Stomach (tissue), 19 donors: ENCODE data around the gene ZNF708. TPM values are rescaled to one million over a fixed set of nuclear protein-coding genes. Genes with fewer than 3 reads are reported as not detected.

Experiments
- DNase-seq, 2 donors: peaks; one replicate each; pipeline versions ENCODE4 v3.0.0 to v3.0.0-alpha.2; 2013 to 2019
- H3K27ac ChIP-seq, 5 donors: fragments of 200-600 bp in 4 of 5; sonication (generic) in 4 of 5; one replicate each; pipeline ENCODE4 v1.5.1; 2013 to 2019; ENCODE audit warnings: mild to moderate bottlenecking in 1 of 5, moderate library complexity in 1 of 5
- H3K27me3 ChIP-seq, 3 donors: fragments of 200-600 bp; sonication (generic); one replicate each; pipeline ENCODE4 v1.5.1; 2017 to 2019; ENCODE audit warnings: mixed run types in 1 of 3
- H3K36me3 ChIP-seq, 4 donors: fragments of 200-600 bp; sonication (generic); 1 replicate in 3 of 4; 2 replicates in 1 of 4; pipeline ENCODE4 v1.5.1; 2016 to 2019
- H3K4me1 ChIP-seq, 4 donors: fragments of 200-600 bp; sonication (generic); one replicate each; pipeline ENCODE4 v1.5.1; 2016 to 2019
- H3K4me3 ChIP-seq, 4 donors: fragments of 200-600 bp; sonication (generic) in 3 of 4; one replicate each; pipeline ENCODE4 v1.5.1; 2016 to 2019; ENCODE audit warnings: mild to moderate bottlenecking in 1 of 4
- H3K9me3 ChIP-seq, 4 donors: fragments of 200-600 bp; sonication (generic); one replicate each; pipeline ENCODE4 v1.5.1; 2016 to 2019
- CTCF ChIP-seq, 7 experiments: fragments of 450-650 bp in 4 of 7; fragments of 200-600 bp in 3 of 7; sonication (generic) in 3 of 7; IDR thresholded peaks; one replicate each; pipeline ENCODE4 v1.5.1; 2016 to 2019; ENCODE audit warnings: antibody characterized with exemption in 7 of 7, control low read depth in 2 of 7, mild to moderate bottlenecking in 1 of 7
- EP300 ChIP-seq: sonication (generic); formaldehyde crosslinking; IDR thresholded peaks from one replicate; pipeline ENCODE4 v1.6.1; 2017; ENCODE audit warnings: antibody characterized with exemption
- POLR2A ChIP-seq, 4 donors: fragments of 450-650 bp; IDR thresholded peaks; one replicate each; pipeline ENCODE4 v1.6.1; 2016; ENCODE audit warnings: antibody characterized with exemption in 4 of 4, control low read depth in 2 of 4, mild to moderate bottlenecking in 1 of 4, moderate library complexity in 1 of 4
- POLR2AphosphoS5 ChIP-seq, 3 donors: sonication (generic); formaldehyde crosslinking; IDR thresholded peaks; one replicate each; pipeline ENCODE4 v1.6.1; 2016; ENCODE audit warnings: antibody characterized with exemption in 3 of 3
- WGBS, 5 donors: extraction: QIAGEN DNeasy Blood & Tissue Kit in 3 of 5; methylation state at CpG; one replicate each; pipeline versions ENCODE4 v1.1.5 to v1.1.7; 2013 to 2018; 5-methylcytosine and 5-hydroxymethylcytosine counted together
- intact Hi-C: fragments of 100-400 bp; cut with DNase I; formaldehyde crosslinking; loops from one replicate; pipeline ENCODE4 v1.15.1; 2023; ENCODE audit warnings: low total_unique reads
- long read RNA-seq, 10 donors: transcript quantifications; one replicate each; lab custom pipeline, GENCODE V29; 2026
- polyA plus RNA-seq, 3 donors: library from polyadenylated mRNA; stranded (reverse); fragments of 200-250 nt; gene quantifications; one replicate each; pipeline ENCODE4 v1.2.3, GENCODE V29; 2013
- total RNA-seq, 5 donors: library from RNA; depleted of rRNA; stranded (reverse); fragments of >200 nt; gene quantifications; one replicate each; pipeline versions ENCODE4 v1.1.0 to v1.2.3, GENCODE V29; 2014 to 2016
- donor health status: healthy with polysubstance abuse.
- donor health status: Bipolar disorder and iron deficiency.
- donor health status: healthy.

The ZNF708 gene
- total RNA-seq (10 to 100 TPM in 4 of 5 donors, under 1 TPM in 1; 0.87 to 58.3 (median 43.5) TPM), polyA plus RNA-seq (1 to 10 TPM; 2.4 to 3.5 (median 2.7) TPM)
- long read RNA-seq, donor 1: 0 reads
- long read RNA-seq, donor 2, full-length matches to known transcripts: 1 of 6 reads
- long read RNA-seq, donor 2, partial matches to known transcripts: 5 of 6 reads
- long read RNA-seq, donor 2, other reads (novel, unspliced or antisense): 0 of 6 reads
- long read RNA-seq, donor 3, partial matches to known transcripts: 0 of 3 reads
- long read RNA-seq, donor 3, other reads (novel, unspliced or antisense): 0 of 3 reads
- long read RNA-seq, donor 4: 0 reads
- long read RNA-seq, donor 5, full-length matches to known transcripts: 5 of 26 reads
- long read RNA-seq, donor 5, partial matches to known transcripts: 21 of 26 reads
- long read RNA-seq, donor 5, other reads (novel, unspliced or antisense): 0 of 26 reads
- long read RNA-seq, donor 6, full-length matches to known transcripts: 5 of 12 reads
- long read RNA-seq, donor 6, partial matches to known transcripts: 7 of 12 reads
- long read RNA-seq, donor 6, other reads (novel, unspliced or antisense): 0 of 12 reads
- long read RNA-seq, donor 7, full-length matches to known transcripts: 5 of 5 reads
- long read RNA-seq, donor 7, partial matches to known transcripts: 0 of 5 reads
- long read RNA-seq, donor 7, other reads (novel, unspliced or antisense): 0 of 5 reads
- long read RNA-seq, donor 8, full-length matches to known transcripts: 4 of 4 reads
- long read RNA-seq, donor 8, partial matches to known transcripts: 0 of 4 reads
- long read RNA-seq, donor 8, other reads (novel, unspliced or antisense): 0 of 4 reads
- long read RNA-seq, donor 9: 0 reads
- long read RNA-seq, donor 10, full-length matches to known transcripts: 3 of 3 reads
- long read RNA-seq, donor 10, partial matches to known transcripts: 0 of 3 reads
- long read RNA-seq, donor 10, other reads (novel, unspliced or antisense): 0 of 3 reads

GRCh38 chr19:21328885-21329605 lies at the start of gene ZNF708:
Gene ZNF708 (minus strand): TSS chr19:21329410. CDS start chr19:21329212, 198 bp downstream.
- TF ChIP-seq EP300 (no peak), POLR2AphosphoS5 (IDR thresholded peaks at IDR 0.05) (peak; percentile 46 to 85 (median 85)), POLR2A (IDR thresholded peaks at IDR 0.05) (peak in 1 of 4 donors; percentile 85), CTCF (IDR thresholded peaks at IDR 0.05) (no peak)
- Histone ChIP-seq H3K36me3 (peaks cover 8 to 18% (median 13%) of the 10 kb centered on the region in 4 donors), H3K27me3 (no peaks in the 10 kb centered on the region), H3K4me1 (peaks cover 8 to 28% (median 26%) of the 10 kb centered on the region in 4 donors), H3K4me3 (peak within 1 kb of the TSS; percentile 64 to 73 (median 69)), H3K27ac (peak within 1 kb of the TSS; percentile 93 to 97 (median 96)), H3K9me3 (peaks cover 0 to 11% (median 4%) of the 10 kb centered on the region in 4 donors)
- intact Hi-C loops: no loop called here
- WGBS, 5 donors: 0 to 1% (median 0%) methylated on average over 23 to 32 of the region's 32 CpGs
- DNase-seq: peak; percentile 86 to 96

GRCh38 chr19:21362291-21362690 lies 33.1 kb upstream of the ZNF708 start:
- H3K27me3 ChIP-seq: no peaks in the 10 kb centered on the region
- peaks cover 0 to 13% (median 0%) of the 10 kb centered on the region in 4 donors for H3K4me1 ChIP-seq
- 87 to 95% (median 94%) methylated on average over 3 of the region's 3 CpGs for WGBS, 5 donors

GRCh38 chr19:21358768-21359451 lies 29.7 kb upstream of the ZNF708 start, which contains the start of gene ZNF738:
Gene ZNF738 (plus strand): TSS chr19:21359000. CDS start chr19:21359141, 141 bp downstream.
- H3K4me1 ChIP-seq: peaks cover 0 to 13% (median 0%) of the 10 kb centered on the region in 4 donors
- H3K9me3 ChIP-seq: peaks cover 0 to 3% (median 0%) of the 10 kb centered on the region in 4 donors
- intact Hi-C loops: no loop called here
- WGBS, 5 donors: 0 to 1% (median 0%) methylated on average over 18 to 36 of the region's 36 CpGs
- peak; percentile 89 to 98 for DNase-seq
- TF ChIP-seq CTCF (IDR thresholded peaks at IDR 0.05): no peak
- peak in 2 of 3 donors; percentile 43 to 45 for TF ChIP-seq POLR2AphosphoS5 (IDR thresholded peaks at IDR 0.05)
- H3K36me3 ChIP-seq: peaks cover 3 to 17% (median 15%) of the 10 kb centered on the region in 4 donors
- peak within 1 kb of the TSS; percentile 72 to 88 (median 76) for H3K27ac ChIP-seq
- peak within 1 kb of the TSS; percentile 67 to 77 (median 72) for H3K4me3 ChIP-seq
- H3K27me3 ChIP-seq: no peaks in the 10 kb centered on the region

More at GRCh38 chr19:21362291-21362690, 33.1 kb upstream of the ZNF708 start:
- Histone ChIP-seq H3K36me3 (peaks cover 3 to 43% (median 38%) of the 10 kb centered on the region in 4 donors), H3K4me3 (no peak overlapping the region), H3K27ac (no peak overlapping the region), H3K9me3 (peaks cover 0 to 9% (median 0%) of the 10 kb centered on the region in 4 donors)
- DNase-seq: no peak
- intact Hi-C loops: no loop called here
- no peak for TF ChIP-seq CTCF (IDR thresholded peaks at IDR 0.05)
- TF ChIP-seq POLR2A (IDR thresholded peaks at IDR 0.05): no peak
- TF ChIP-seq EP300: no peak
- no peak for TF ChIP-seq POLR2AphosphoS5 (IDR thresholded peaks at IDR 0.05)
